HEK293 (cell line): Measurements from ENCODE around the gene MED13L.

Experiments
- CTCF ChIA-PET: fragments of 350-600 bp; formaldehyde crosslinking; extraction: SDS; loops from one replicate; lab custom pipeline; 2021; ENCODE audit warnings: antibody characterized with exemption; lab: Yijun Ruan, JAX
- POLR2A ChIA-PET: fragments of 300-600 bp; formaldehyde crosslinking; extraction: SDS; loops from one replicate; lab custom pipeline; 2020; ENCODE audit warnings: antibody characterized with exemption, inconsistent platforms; lab: Yijun Ruan, JAX
- H3K27ac ChIP-seq: fragments of 200-500 bp; sonication (Bioruptor generic); 2 replicates; pipeline ENCODE4 v1.5.1; 2014; ENCODE audit warnings: low read depth, low read length, control low read depth, inconsistent platforms; ENCODE audit errors: extremely low read depth
- H3K36me3 ChIP-seq, 2 experiments: fragments of 200-500 bp in 1 of 2; sonication (Bioruptor generic) in 1 of 2; 1 replicate in 1 of 2; 2 replicates in 1 of 2; pipeline ENCODE4 v1.5.1; 2014 to 2017; ENCODE audit warnings: inconsistent platforms in 2 of 2, low read length in 2 of 2; ENCODE audit not compliant: control insufficient read depth in 2 of 2, insufficient read depth in 1 of 2
- H3K4me1 ChIP-seq: fragments of 200-500 bp; sonication (Bioruptor generic); 2 replicates; pipeline ENCODE4 v1.5.1; 2014; ENCODE audit warnings: mild to moderate bottlenecking, low read length, inconsistent platforms; ENCODE audit not compliant: control insufficient read depth, insufficient read depth
- H3K4me3 ChIP-seq: 2 replicates; pipeline ENCODE4 v1.5.1; 2011; ENCODE audit warnings: low read depth, mild to moderate bottlenecking, control low read depth, low read length, moderate library complexity
- H3K9me3 ChIP-seq: fragments of 200-500 bp; sonication (Bioruptor generic); 2 replicates; pipeline ENCODE4 v1.5.1; 2014; ENCODE audit warnings: low read depth, low read length, inconsistent platforms; ENCODE audit not compliant: control insufficient read depth, insufficient read depth
- KLF9 ChIP-seq: fragments of 450-650 bp; formaldehyde crosslinking; IDR thresholded peaks from 2 replicates; pipeline ENCODE4 v1.5.1; 2016; ENCODE audit warnings: missing biosample characterization, missing genetic modification characterization, low read depth
- OSR2 ChIP-seq: fragments of 450-650 bp; formaldehyde crosslinking; IDR thresholded peaks from 2 replicates; pipeline ENCODE4 v1.5.1; 2016; ENCODE audit warnings: missing biosample characterization, missing genetic modification characterization
- PRDM1 ChIP-seq: fragments of 450-650 bp; formaldehyde crosslinking; IDR thresholded peaks from 2 replicates; pipeline ENCODE4; 2016; ENCODE audit warnings: missing biosample characterization, missing genetic modification characterization
- SCRT1 ChIP-seq: fragments of 450-650 bp; formaldehyde crosslinking; IDR thresholded peaks from 2 replicates; pipeline ENCODE4 v1.5.1; 2016; ENCODE audit warnings: missing biosample characterization, missing genetic modification characterization, borderline replicate concordance
- SCRT2 ChIP-seq: fragments of 450-650 bp; formaldehyde crosslinking; IDR thresholded peaks from 2 replicates; pipeline ENCODE4 v1.5.1; 2016; ENCODE audit warnings: missing biosample characterization, missing genetic modification characterization
- ZBTB1 ChIP-seq: fragments of 450-650 bp; formaldehyde crosslinking; IDR thresholded peaks from 2 replicates; pipeline ENCODE4 v1.5.1; 2016; ENCODE audit warnings: missing biosample characterization, missing genetic modification characterization
- ZBTB11 ChIP-seq: fragments of 450-650 bp; formaldehyde crosslinking; conservative IDR thresholded peaks from 2 replicates; pipeline ENCODE4 v1.5.1; 2016; ENCODE audit warnings: low read depth, missing biosample characterization, missing genetic modification characterization
- ZFP37 ChIP-seq: fragments of 450-650 bp; formaldehyde crosslinking; IDR thresholded peaks from 2 replicates; pipeline ENCODE4 v1.5.1; 2016; ENCODE audit warnings: missing biosample characterization, missing genetic modification characterization
- ZFP69B ChIP-seq: fragments of 450-650 bp; formaldehyde crosslinking; IDR thresholded peaks from 2 replicates; pipeline ENCODE4 v1.5.1; 2016; ENCODE audit warnings: missing biosample characterization, missing genetic modification characterization
- ZNF10 ChIP-seq: fragments of 450-650 bp; formaldehyde crosslinking; IDR thresholded peaks from 2 replicates; pipeline ENCODE4 v1.5.1; 2017; ENCODE audit warnings: missing biosample characterization, missing genetic modification characterization
- ZNF155 ChIP-seq: fragments of 450-650 bp; formaldehyde crosslinking; IDR thresholded peaks from 2 replicates; pipeline ENCODE4 v1.5.1; 2016; ENCODE audit warnings: missing biosample characterization, missing genetic modification characterization
- ZNF16 ChIP-seq: fragments of 450-650 bp; formaldehyde crosslinking; IDR thresholded peaks from 2 replicates; pipeline ENCODE4 v1.5.1; 2016; ENCODE audit warnings: low read depth, missing biosample characterization, missing genetic modification characterization
- ZNF221 ChIP-seq: fragments of 450-650 bp; formaldehyde crosslinking; IDR thresholded peaks from 2 replicates; pipeline ENCODE4 v1.5.1; 2017; ENCODE audit warnings: missing biosample characterization, missing genetic modification characterization, borderline replicate concordance
- ZNF324 ChIP-seq: fragments of 450-650 bp; formaldehyde crosslinking; IDR thresholded peaks from 2 replicates; pipeline ENCODE4 v1.5.1; 2016; ENCODE audit warnings: missing biosample characterization, missing genetic modification characterization
- ZNF416 ChIP-seq: fragments of 450-650 bp; formaldehyde crosslinking; IDR thresholded peaks from 2 replicates; pipeline ENCODE4 v1.5.1; 2016; ENCODE audit warnings: missing biosample characterization, missing genetic modification characterization
- ZNF530 ChIP-seq: fragments of 450-650 bp; formaldehyde crosslinking; IDR thresholded peaks from 2 replicates; pipeline ENCODE4 v1.5.1; 2016; ENCODE audit warnings: low read depth, missing biosample characterization, missing genetic modification characterization
- ZNF610 ChIP-seq: fragments of 450-650 bp; formaldehyde crosslinking; IDR thresholded peaks from 2 replicates; pipeline ENCODE4 v1.5.1; 2016; ENCODE audit warnings: missing biosample characterization, missing genetic modification characterization, borderline replicate concordance
- ZNF645 ChIP-seq: fragments of 450-650 bp; formaldehyde crosslinking; IDR thresholded peaks from 2 replicates; pipeline ENCODE4; 2016; ENCODE audit warnings: missing biosample characterization, missing genetic modification characterization
- ZNF660 ChIP-seq: fragments of 450-650 bp; IDR thresholded peaks from 2 replicates; pipeline ENCODE4 v1.5.1; 2018; ENCODE audit warnings: missing biosample characterization, mild to moderate bottlenecking, missing genetic modification characterization
- ZNF791 ChIP-seq: fragments of 450-650 bp; formaldehyde crosslinking; IDR thresholded peaks from 2 replicates; pipeline ENCODE4 v1.5.1; 2016; ENCODE audit warnings: missing biosample characterization, missing genetic modification characterization
- ZSCAN4 ChIP-seq: fragments of 450-650 bp; formaldehyde crosslinking; IDR thresholded peaks from 2 replicates; pipeline ENCODE4 v1.5.1; 2017; ENCODE audit warnings: missing biosample characterization, missing genetic modification characterization
- TF ChIP-seq, protein P1 (sequence below): fragments of 450-650 bp; formaldehyde crosslinking; IDR thresholded peaks from 2 replicates; pipeline ENCODE4 v1.5.1; 2016; ENCODE audit warnings: missing biosample characterization, missing genetic modification characterization, low read depth
- TF ChIP-seq, protein P2 (sequence below): fragments of 450-650 bp; formaldehyde crosslinking; IDR thresholded peaks from 2 replicates; pipeline ENCODE4 v1.5.1; 2016; ENCODE audit warnings: missing biosample characterization, missing genetic modification characterization

The MED13L gene

DNA sequence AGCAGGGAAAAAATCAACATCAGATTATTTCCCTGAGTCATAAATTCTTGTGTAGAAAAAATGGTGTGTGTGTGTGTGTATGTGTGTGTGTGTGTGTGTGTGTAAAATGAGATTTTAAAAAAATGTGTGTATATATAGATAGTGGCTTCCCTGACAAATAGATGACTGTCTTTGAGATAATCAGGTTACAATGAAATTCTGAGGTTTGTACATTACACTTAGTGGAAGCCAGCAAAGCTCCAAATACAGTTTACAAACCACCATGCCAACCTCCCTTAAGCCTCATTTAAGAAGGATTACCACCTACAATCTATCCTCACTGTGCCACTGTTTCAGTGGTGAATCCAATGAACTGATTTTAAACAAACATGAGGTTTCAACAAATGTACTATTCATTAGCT lies 93.8 kb downstream of the MED13L start (continued):
- TF ChIP-seq ZBTB1 (no peak), ZFP69B (tag by site-specific recombination) (no peak), ZNF645 (tag by site-specific recombination) (no peak), KLF9 (tag by site-specific recombination) (no peak), ZNF16 (tag by site-specific recombination) (no peak), ZFP37 (tag by site-specific recombination) (no peak), ZNF10 (tag by site-specific recombination) (no peak), ZNF530 (tag by site-specific recombination) (no peak), OSR2 (tag by site-specific recombination) (peak; percentile 69), ZSCAN4 (tag by site-specific recombination) (peak; percentile 67), ZNF416 (tag by site-specific recombination) (no peak), ZNF155 (tag by site-specific recombination) (no peak), ZNF791 (tag by site-specific recombination) (no peak), ZNF610 (tag by site-specific recombination) (no peak), ZNF324 (tag by site-specific recombination) (no peak), ZNF660 (tag by site-specific recombination) (no peak)
- TF ChIP-seq, protein P1, sequence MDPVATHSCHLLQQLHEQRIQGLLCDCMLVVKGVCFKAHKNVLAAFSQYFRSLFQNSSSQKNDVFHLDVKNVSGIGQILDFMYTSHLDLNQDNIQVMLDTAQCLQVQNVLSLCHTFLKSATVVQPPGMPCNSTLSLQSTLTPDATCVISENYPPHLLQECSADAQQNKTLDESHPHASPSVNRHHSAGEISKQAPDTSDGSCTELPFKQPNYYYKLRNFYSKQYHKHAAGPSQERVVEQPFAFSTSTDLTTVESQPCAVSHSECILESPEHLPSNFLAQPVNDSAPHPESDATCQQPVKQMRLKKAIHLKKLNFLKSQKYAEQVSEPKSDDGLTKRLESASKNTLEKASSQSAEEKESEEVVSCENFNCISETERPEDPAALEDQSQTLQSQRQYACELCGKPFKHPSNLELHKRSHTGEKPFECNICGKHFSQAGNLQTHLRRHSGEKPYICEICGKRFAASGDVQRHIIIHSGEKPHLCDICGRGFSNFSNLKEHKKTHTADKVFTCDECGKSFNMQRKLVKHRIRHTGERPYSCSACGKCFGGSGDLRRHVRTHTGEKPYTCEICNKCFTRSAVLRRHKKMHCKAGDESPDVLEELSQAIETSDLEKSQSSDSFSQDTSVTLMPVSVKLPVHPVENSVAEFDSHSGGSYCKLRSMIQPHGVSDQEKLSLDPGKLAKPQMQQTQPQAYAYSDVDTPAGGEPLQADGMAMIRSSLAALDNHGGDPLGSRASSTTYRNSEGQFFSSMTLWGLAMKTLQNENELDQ (tag by site-specific recombination) = no peak
- TF ChIP-seq, protein P2, sequence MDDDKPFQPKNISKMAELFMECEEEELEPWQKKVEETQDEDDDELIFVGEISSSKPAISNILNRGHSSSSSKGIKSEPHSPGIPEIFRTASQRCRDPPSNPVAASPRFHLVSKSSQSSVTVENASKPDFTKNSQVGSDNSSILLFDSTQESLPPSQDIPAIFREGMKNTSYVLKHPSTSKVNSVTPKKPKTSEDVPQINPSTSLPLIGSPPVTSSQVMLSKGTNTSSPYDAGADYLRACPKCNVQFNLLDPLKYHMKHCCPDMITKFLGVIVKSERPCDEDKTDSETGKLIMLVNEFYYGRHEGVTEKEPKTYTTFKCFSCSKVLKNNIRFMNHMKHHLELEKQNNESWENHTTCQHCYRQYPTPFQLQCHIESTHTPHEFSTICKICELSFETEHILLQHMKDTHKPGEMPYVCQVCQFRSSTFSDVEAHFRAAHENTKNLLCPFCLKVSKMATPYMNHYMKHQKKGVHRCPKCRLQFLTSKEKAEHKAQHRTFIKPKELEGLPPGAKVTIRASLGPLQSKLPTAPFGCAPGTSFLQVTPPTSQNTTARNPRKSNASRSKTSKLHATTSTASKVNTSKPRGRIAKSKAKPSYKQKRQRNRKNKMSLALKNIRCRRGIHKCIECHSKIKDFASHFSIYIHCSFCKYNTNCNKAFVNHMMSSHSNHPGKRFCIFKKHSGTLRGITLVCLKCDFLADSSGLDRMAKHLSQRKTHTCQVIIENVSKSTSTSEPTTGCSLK = no peak

DNA sequence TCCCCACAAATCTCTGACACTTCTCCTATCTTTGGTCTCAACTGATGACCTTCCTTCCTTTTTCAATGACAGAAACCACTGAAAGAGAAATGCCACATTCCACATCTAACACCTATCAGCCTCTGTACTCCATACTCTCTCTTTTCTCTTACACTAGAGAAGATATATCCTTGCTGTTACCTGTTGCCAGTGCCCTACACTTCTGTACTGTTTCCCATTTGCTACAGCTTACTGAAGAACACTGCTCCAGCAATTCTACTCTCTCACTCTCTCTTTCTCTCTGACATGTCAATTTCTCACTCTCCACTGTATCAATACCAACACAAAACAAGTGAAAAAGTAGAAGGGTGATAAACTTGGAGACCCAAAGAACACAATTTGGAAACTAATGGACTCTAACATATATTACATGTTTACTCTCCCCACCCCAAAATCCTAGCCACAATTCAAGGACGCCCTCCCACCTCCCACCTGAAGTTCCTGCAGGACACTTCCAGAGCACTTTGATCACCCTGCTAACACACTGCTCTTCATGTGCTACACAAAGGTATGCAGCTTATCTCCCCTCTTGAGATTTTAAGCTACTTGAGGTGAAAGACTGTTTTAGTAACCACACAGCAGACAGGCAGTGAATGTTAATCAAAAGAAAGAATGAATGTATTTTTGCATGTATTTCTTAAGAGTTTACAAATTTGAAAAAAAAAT lies 95.0 kb downstream of the MED13L start:
- H3K4me1 ChIP-seq = peaks cover 15% of the 10 kb centered on the region
- ChIA-PET CTCF (interaction anchor here (0.6 kb wide), 1 partner anchor 15 kb away, joined by 3 read pairs; no protein-coding TSS in a partner anchor), POLR2A (no interaction called here)
- H3K27ac ChIP-seq = no peak overlapping the region
- no peak overlapping the region for H3K4me3 ChIP-seq
- no peak for TF ChIP-seq ZNF221 (tag by site-specific recombination)
- TF ChIP-seq SCRT1 (tag by site-specific recombination) = 0 out of 2 replicates have a peak, but pooled peaks have one; percentile 43
- TF ChIP-seq ZBTB11 (tag by site-specific recombination) = no peak
- peak; percentile 91 for TF ChIP-seq PRDM1 (tag by site-specific recombination)
- peak; percentile 90 for TF ChIP-seq SCRT2 (tag by site-specific recombination)
- no peaks in the 10 kb centered on the region for H3K9me3 ChIP-seq
- no peaks in the 10 kb centered on the region; a peak in 1 of 3 replicates for H3K36me3 ChIP-seq
